SKM-1 (cell line): ENCODE data around the gene GRK5.

ENCODE experiments used
- DNase-seq: peaks from one replicate; lab custom pipeline; 2025; ENCODE audit not compliant: unreplicated experiment; lab: John Stamatoyannopoulos, UW

Gene GRK5

GRCh38 chr10:119314486-119314885 lies 107.1 kb downstream of the GRK5 start:
- DNase-seq = no peak

- no peak for DNase-seq
Observed at GRCh38 chr10:119315128-119316001, 108.0 kb downstream of the GRK5 start.

GRCh38 chr10:119316002-119316358 lies 108.6 kb downstream of the GRK5 start:
- no peak for DNase-seq

- DNase-seq = no peak
Observed at GRCh38 chr10:119316729-119317097, 109.3 kb downstream of the GRK5 start.

- DNase-seq = no peak
Observed at GRCh38 chr10:119318411-119319160, 111.2 kb downstream of the GRK5 start.

- DNase-seq = no peak
Observed at GRCh38 chr10:119319161-119319919, 112.0 kb downstream of the GRK5 start.

- DNase-seq = no peak
Observed at GRCh38 chr10:119319920-119320258, 112.5 kb downstream of the GRK5 start.

- no peak for DNase-seq
Observed at GRCh38 chr10:119320981-119321380, 113.6 kb downstream of the GRK5 start.

- DNase-seq = no peak
Observed at GRCh38 chr10:119323085-119324016, 116.0 kb downstream of the GRK5 start.

GRCh38 chr10:119325131-119325530 lies 117.8 kb downstream of the GRK5 start:
- DNase-seq = no peak

GRCh38 chr10:119326167-119326566 lies 118.8 kb downstream of the GRK5 start:
- DNase-seq = no peak

GRCh38 chr10:119327096-119327745 lies 119.8 kb downstream of the GRK5 start:
- no peak for DNase-seq

GRCh38 chr10:119328223-119328622 lies 120.9 kb downstream of the GRK5 start:
- no peak for DNase-seq

GRCh38 chr10:119330342-119330741 lies 123.0 kb downstream of the GRK5 start:
- no peak for DNase-seq

- DNase-seq = no peak
Observed at GRCh38 chr10:119331061-119331460, 123.7 kb downstream of the GRK5 start.

GRCh38 chr10:119333146-119333792 lies 125.9 kb downstream of the GRK5 start:
- DNase-seq = no peak

GRCh38 chr10:119335671-119336353 lies 128.4 kb downstream of the GRK5 start:
- no peak for DNase-seq

- no peak for DNase-seq
Observed at GRCh38 chr10:119336599-119336998, 129.2 kb downstream of the GRK5 start.

- no peak for DNase-seq
Observed at GRCh38 chr10:119337223-119337622, 129.9 kb downstream of the GRK5 start.
